Epithelial cell of proximal tubule (primary cell): ENCODE measurements around the gene SORCS2. TPM values are rescaled to one million over a fixed set of nuclear protein-coding genes. Genes with fewer than 3 reads are reported as not detected.

Experiments used
- DNase-seq: peaks from one replicate; pipeline ENCODE4 v3.0.0-alpha.2; 2011; ENCODE audit warnings: low read depth
- H3K4me3 ChIP-seq: 2 replicates; pipeline ENCODE4 v1.5.1; 2011; ENCODE audit warnings: low read depth, mild to moderate bottlenecking, low read length
- total RNA-seq: library from RNA; depleted of rRNA; stranded (reverse); fragments of >200 nt; gene quantifications from 2 replicates; pipeline ENCODE4 v1.2.3, GENCODE V29; 2015
- TF ChIP-seq, protein P1 (sequence below): conservative IDR thresholded peaks from 2 replicates; pipeline ENCODE4 v1.5.1; 2012; ENCODE audit warnings: low read depth, mild to moderate bottlenecking, low read length

The SORCS2 gene
- total RNA-seq, 1 donor from 2014 or later = 0.29 TPM

- no peak for DNase-seq
- no peak overlapping the region for H3K4me3 ChIP-seq
- TF ChIP-seq, protein P1, sequence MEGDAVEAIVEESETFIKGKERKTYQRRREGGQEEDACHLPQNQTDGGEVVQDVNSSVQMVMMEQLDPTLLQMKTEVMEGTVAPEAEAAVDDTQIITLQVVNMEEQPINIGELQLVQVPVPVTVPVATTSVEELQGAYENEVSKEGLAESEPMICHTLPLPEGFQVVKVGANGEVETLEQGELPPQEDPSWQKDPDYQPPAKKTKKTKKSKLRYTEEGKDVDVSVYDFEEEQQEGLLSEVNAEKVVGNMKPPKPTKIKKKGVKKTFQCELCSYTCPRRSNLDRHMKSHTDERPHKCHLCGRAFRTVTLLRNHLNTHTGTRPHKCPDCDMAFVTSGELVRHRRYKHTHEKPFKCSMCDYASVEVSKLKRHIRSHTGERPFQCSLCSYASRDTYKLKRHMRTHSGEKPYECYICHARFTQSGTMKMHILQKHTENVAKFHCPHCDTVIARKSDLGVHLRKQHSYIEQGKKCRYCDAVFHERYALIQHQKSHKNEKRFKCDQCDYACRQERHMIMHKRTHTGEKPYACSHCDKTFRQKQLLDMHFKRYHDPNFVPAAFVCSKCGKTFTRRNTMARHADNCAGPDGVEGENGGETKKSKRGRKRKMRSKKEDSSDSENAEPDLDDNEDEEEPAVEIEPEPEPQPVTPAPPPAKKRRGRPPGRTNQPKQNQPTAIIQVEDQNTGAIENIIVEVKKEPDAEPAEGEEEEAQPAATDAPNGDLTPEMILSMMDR = no peak
Measured at GRCh38 chr4:7289589-7289988, 97.3 kb downstream of the SORCS2 start.

DNA sequence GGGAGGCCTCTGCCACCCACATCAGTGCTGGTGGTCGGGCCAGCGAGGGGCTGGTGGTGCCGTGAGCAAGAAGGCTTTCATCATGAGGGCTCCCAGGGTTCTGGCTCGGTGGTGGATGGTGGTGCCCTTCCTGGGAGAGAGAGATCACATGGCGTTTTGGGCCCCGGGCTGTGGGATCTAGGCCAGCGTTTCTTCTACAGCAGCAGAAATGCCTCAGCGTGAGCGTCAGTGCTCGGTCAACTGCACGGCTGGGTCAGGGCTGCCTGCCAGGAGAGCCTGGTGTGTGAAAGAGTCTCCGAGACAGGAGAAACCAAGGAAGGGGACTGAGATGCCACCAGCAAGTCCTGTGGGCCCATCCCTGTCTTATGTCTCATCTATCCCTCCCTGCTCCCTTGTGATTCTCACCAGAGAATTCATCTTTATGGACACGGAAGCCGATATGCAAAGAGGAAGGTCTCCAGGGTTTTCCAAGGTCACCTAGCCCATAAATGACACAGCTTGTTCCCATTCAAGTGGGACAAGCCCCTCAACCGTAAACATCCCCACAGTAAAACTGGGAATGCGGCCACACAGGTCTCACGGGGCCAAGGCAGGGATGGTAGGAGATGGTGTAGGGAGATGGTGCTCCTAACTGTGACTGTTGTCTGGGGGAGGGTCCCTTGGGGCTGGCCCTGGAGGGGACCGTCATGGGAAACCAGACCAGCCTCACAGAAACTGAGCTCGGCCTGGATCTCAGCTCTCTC lies 99.2 kb downstream of the SORCS2 start:
- TF ChIP-seq, protein P1 = no peak
- peak; percentile 53 for DNase-seq

DNA sequence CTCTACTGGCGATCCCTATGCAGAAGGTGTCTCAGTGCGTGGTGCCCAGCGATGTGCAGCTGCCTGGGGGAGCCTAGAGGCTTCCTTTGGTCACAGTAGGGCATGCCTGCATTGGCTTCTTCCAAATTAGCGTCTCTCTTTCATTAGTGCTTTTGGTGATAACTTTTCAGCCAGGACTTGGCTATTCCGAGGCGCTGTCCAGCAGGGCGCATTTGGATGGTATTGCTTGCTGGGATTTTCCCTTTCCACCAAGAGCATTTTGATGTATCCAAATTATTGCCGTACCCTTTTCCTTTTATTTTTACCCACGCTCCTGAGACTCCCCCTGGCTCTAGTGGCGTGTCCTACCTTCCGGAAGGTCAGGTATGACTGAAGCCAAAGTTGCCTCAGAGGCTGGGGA lies 101.4 kb downstream of the SORCS2 start:
- no peak for DNase-seq
- TF ChIP-seq, protein P1 = no peak
- H3K4me3 ChIP-seq = no peak overlapping the region

More for the DNA sequence above, 99.2 kb downstream of the SORCS2 start:
- no peak overlapping the region for H3K4me3 ChIP-seq

GRCh38 chr4:7294176-7294756 lies 101.9 kb downstream of the SORCS2 start:
- DNase-seq = no peak
- TF ChIP-seq, protein P1 = no peak
- no peak overlapping the region for H3K4me3 ChIP-seq

DNA sequence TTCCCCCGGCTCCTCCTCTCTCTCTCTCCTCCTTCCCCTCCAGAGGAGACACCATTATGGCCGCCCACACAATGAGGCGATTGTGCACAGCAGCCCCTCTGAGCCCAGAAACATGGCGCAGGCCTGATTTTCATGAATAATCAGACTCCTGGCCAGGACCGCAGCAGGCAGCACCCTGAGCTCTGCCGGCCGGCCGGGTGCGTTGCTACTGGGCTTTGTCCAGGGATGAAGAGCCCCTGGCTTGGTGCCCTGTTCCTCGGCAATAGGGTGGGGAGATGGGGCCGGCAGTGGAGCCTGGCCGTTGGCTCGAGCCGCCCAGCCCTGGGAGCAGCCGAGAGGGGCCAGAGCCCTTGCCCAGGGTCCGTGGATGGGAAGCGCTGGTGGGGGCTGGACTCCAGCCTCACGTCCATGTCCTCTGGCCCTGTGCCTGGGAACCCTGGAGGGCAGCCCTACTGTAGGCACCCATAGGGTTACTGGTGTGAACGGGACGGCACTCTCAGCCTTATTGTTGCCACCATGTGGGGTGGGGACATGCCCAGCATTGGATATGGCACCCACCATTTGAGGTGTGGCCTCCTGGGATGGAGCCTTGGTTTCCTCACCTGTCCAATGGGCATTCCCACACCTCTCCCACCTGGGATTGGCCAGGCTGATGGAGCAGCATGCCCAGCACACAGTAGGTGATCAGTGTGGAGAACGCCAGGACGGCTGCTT lies 103.0 kb downstream of the SORCS2 start:
- TF ChIP-seq, protein P1 = no peak
- no peak overlapping the region for H3K4me3 ChIP-seq
- no peak for DNase-seq

GRCh38 chr4:7295911-7296660 lies 103.7 kb downstream of the SORCS2 start:
- TF ChIP-seq, protein P1 = peak; percentile 67
- no peak for DNase-seq

More at GRCh38 chr4:7295911-7296660, 103.7 kb downstream of the SORCS2 start:
- H3K4me3 ChIP-seq = no peak overlapping the region
